Fibroblast of lung (primary cell): ENCODE results near the gene CLN3. TPM values are rescaled to one million over a fixed set of nuclear protein-coding genes. Genes with fewer than 3 reads are reported as not detected.

Experiments
- DNase-seq, 2 donors: peaks; one replicate each; pipeline versions ENCODE4 v3.0.0 to v3.0.0-alpha.2; 2010; ENCODE audit warnings: low read depth in 2 of 2
- H2AFZ ChIP-seq: 2 replicates; pipeline ENCODE4 v1.5.1; 2012; ENCODE audit warnings: low read length, control low read depth, inconsistent platforms
- H3K27ac ChIP-seq: 2 replicates; pipeline ENCODE4 v1.5.1; 2011; ENCODE audit warnings: low read length, control low read depth; ENCODE audit not compliant: insufficient read depth
- H3K27me3 ChIP-seq: 2 replicates; pipeline ENCODE4 v1.5.1; 2011; ENCODE audit warnings: mild to moderate bottlenecking, low read length; ENCODE audit not compliant: control insufficient read depth, insufficient read depth
- H3K36me3 ChIP-seq: 2 replicates; pipeline ENCODE4 v1.5.1; 2011; ENCODE audit warnings: low read length; ENCODE audit not compliant: control insufficient read depth, insufficient read depth
- H3K4me1 ChIP-seq: 2 replicates; pipeline ENCODE4 v1.5.1; 2011; ENCODE audit warnings: low read length; ENCODE audit not compliant: control insufficient read depth, insufficient read depth; ENCODE audit errors: extremely low read depth
- H3K4me2 ChIP-seq: 2 replicates; pipeline ENCODE4 v1.5.1; 2011; ENCODE audit warnings: low read length, control low read depth; ENCODE audit not compliant: insufficient read depth; ENCODE audit errors: extremely low read depth
- H3K4me3 ChIP-seq, 4 experiments: fragments of 200-600 bp in 1 of 4; sonication (generic) in 1 of 4; replicated peaks in 1 of 4; 2 replicates each; pipeline ENCODE4 v1.5.1; 2011 to 2016; ENCODE audit warnings: low read length in 4 of 4, low read depth in 3 of 4, mild to moderate bottlenecking in 3 of 4, control low read depth in 2 of 4, inconsistent platforms in 1 of 4, mixed read lengths in 1 of 4; ENCODE audit not compliant: insufficient read depth in 1 of 4; ENCODE audit errors: control extremely low read depth in 1 of 4
- H3K79me2 ChIP-seq: 2 replicates; pipeline ENCODE4 v1.5.1; 2012; ENCODE audit warnings: mild to moderate bottlenecking, low read length, inconsistent platforms; ENCODE audit not compliant: control insufficient read depth, insufficient read depth
- H3K9ac ChIP-seq: 2 replicates; pipeline ENCODE4 v1.5.1; 2011; ENCODE audit warnings: mild to moderate bottlenecking, low read length, control low read depth; ENCODE audit not compliant: insufficient read depth
- H3K9me3 ChIP-seq: 2 replicates; pipeline ENCODE4 v1.5.1; 2012; ENCODE audit warnings: low read depth, low read length; ENCODE audit not compliant: control insufficient read depth, insufficient read depth
- H4K20me1 ChIP-seq: 2 replicates; pipeline ENCODE4 v1.5.1; 2011; ENCODE audit warnings: low read length; ENCODE audit not compliant: control insufficient read depth, insufficient read depth; ENCODE audit errors: extremely low read depth
- EZH2 ChIP-seq: IDR thresholded peaks from 2 replicates; pipeline ENCODE4 v1.5.1; 2012; ENCODE audit warnings: low read length, control low read depth, mild to moderate bottlenecking; ENCODE audit errors: missing control alignments
- polyA plus RNA-seq, 2 donors: library from polyadenylated mRNA; depleted of rRNA in 1 of 2; stranded (reverse) in 1 of 2; unstranded in 1 of 2; fragments of >200 nt; gene quantifications; 2 replicates each; pipeline ENCODE4 v1.2.1, GENCODE V29; 2011 to 2012; ENCODE audit warnings: missing spikeins in 1 of 2
- total RNA-seq: library from RNA; depleted of rRNA; stranded (reverse); fragments of >200 nt; gene quantifications from 2 replicates; pipeline ENCODE4 v1.2.1, GENCODE V29; 2014
- TF ChIP-seq, protein P1 (sequence below), 2 donors: IDR thresholded peaks in 1 of 2; conservative IDR thresholded peaks in 1 of 2; 1 replicate in 1 of 2; 2 replicates in 1 of 2; pipeline ENCODE4 v1.5.1; 2011 to 2012; ENCODE audit warnings: low read length in 2 of 2, control low read depth in 1 of 2, inconsistent platforms in 1 of 2, low read depth in 1 of 2, mild to moderate bottlenecking in 1 of 2

Gene CLN3
- total and polyA plus RNA-seq, 2 donors (not counting 1 experiment from before 2014, with no cell fraction given) = 19.5 to 23.3 TPM

GRCh38 chr16:28532940-28533647 lies 41.2 kb upstream of the CLN3 start:
- H3K4me1 ChIP-seq = peaks cover 6% of the 10 kb centered on the region
- no peaks in the 10 kb centered on the region for H3K9me3 ChIP-seq
- no peak for DNase-seq
- H3K36me3 ChIP-seq = peaks cover 5% of the 10 kb centered on the region
- no peaks in the 10 kb centered on the region for H3K27me3 ChIP-seq
- H4K20me1 ChIP-seq = no peaks in the 10 kb centered on the region
- no peak overlapping the region for H3K27ac ChIP-seq
- no peak overlapping the region for H2AFZ ChIP-seq
- no peak overlapping the region for H3K4me3 ChIP-seq
- H3K4me2 ChIP-seq = no peak overlapping the region
- TF ChIP-seq, protein P1, sequence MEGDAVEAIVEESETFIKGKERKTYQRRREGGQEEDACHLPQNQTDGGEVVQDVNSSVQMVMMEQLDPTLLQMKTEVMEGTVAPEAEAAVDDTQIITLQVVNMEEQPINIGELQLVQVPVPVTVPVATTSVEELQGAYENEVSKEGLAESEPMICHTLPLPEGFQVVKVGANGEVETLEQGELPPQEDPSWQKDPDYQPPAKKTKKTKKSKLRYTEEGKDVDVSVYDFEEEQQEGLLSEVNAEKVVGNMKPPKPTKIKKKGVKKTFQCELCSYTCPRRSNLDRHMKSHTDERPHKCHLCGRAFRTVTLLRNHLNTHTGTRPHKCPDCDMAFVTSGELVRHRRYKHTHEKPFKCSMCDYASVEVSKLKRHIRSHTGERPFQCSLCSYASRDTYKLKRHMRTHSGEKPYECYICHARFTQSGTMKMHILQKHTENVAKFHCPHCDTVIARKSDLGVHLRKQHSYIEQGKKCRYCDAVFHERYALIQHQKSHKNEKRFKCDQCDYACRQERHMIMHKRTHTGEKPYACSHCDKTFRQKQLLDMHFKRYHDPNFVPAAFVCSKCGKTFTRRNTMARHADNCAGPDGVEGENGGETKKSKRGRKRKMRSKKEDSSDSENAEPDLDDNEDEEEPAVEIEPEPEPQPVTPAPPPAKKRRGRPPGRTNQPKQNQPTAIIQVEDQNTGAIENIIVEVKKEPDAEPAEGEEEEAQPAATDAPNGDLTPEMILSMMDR (conservative IDR thresholded peaks at IDR 0.05 in 1 of 2, IDR thresholded peaks at IDR 0.05 in 1 of 2; ENCODE audit: low read depth in 1 of 2, low read length in 2 of 2) = no peak
- no peak for TF ChIP-seq EZH2
- peaks cover 9% of the 10 kb centered on the region for H3K79me2 ChIP-seq
- H3K9ac ChIP-seq = no peak overlapping the region

- DNase-seq = peak in 1 of 2 donors; percentile 34
Observed at GRCh38 chr16:28531777-28532744, 40.2 kb upstream of the CLN3 start.

More at GRCh38 chr16:28531777-28532744, 40.2 kb upstream of the CLN3 start:
- Histone ChIP-seq H3K4me2 (no peak overlapping the region), H3K4me1 (no peaks in the 10 kb centered on the region), H3K27ac (no peak overlapping the region), H3K79me2 (peaks cover 2% of the 10 kb centered on the region), H2AFZ (no peak overlapping the region), H3K27me3 (no peaks in the 10 kb centered on the region), H3K9ac (no peak overlapping the region), H3K36me3 (peaks cover 3% of the 10 kb centered on the region), H3K9me3 (no peaks in the 10 kb centered on the region), H3K4me3 (no peak overlapping the region), H4K20me1 (no peaks in the 10 kb centered on the region)
- TF ChIP-seq EZH2 = no peak
- TF ChIP-seq, protein P1 (conservative IDR thresholded peaks at IDR 0.05 in 1 of 2, IDR thresholded peaks at IDR 0.05 in 1 of 2; ENCODE audit: low read depth in 1 of 2, low read length in 2 of 2) = no peak
